Panc1 (cell line): ENCODE results near the gene MORN1. TPM values are rescaled to one million over a fixed set of nuclear protein-coding genes. Genes with fewer than 3 reads are reported as not detected.
A peak's percentile ranks its signal among the peaks of the same experiment; 100 is the strongest.

ENCODE experiments used
- ATAC-seq: fragments of 200-7000 bp; cut with Tn5 transposase; 2 replicates; pipeline ENCODE4 v1.9.1; 2020; ENCODE audit warnings: mild to moderate bottlenecking, moderate library complexity
- BruUV-seq: library from RNA; stranded (reverse); fragments of 400-500 nt; replicated peaks from 2 replicates; lab custom pipeline; 2021; lab: Mats Ljungman, UMichigan
- CTCF ChIA-PET: fragments of 300-600 bp; sonication (Branson Sonifier 250); formaldehyde crosslinking; loops from one replicate; lab custom pipeline; 2022; ENCODE audit warnings: antibody characterized with exemption; lab: Charles Lee
- POLR2A ChIA-PET: fragments of 300-600 bp; sonication (Branson Sonifier 250); formaldehyde crosslinking; loops from one replicate; lab custom pipeline; 2022; ENCODE audit warnings: antibody characterized with exemption; lab: Charles Lee
- DNase-seq: peaks from one replicate; pipeline ENCODE4 v3.0.0-alpha.2; 2010; ENCODE audit warnings: low read depth, low spot score
- H3K27ac ChIP-seq: 2 replicates; pipeline ENCODE4 v1.5.1; 2011; ENCODE audit warnings: mild to moderate bottlenecking, low read length, inconsistent platforms
- H3K27me3 ChIP-seq: fragments of 200-500 bp; sonication (Bioruptor generic); 2 replicates; pipeline ENCODE4 v1.6.0; 2014; ENCODE audit warnings: low read length, inconsistent platforms; ENCODE audit not compliant: control insufficient read depth, insufficient read depth
- H3K36me3 ChIP-seq: fragments of 200-500 bp; sonication (Bioruptor generic); 2 replicates; pipeline ENCODE4 v1.5.1; 2014; ENCODE audit warnings: inconsistent platforms, mild to moderate bottlenecking, low read length, moderate library complexity; ENCODE audit not compliant: control insufficient read depth, insufficient read depth
- H3K4me1 ChIP-seq: 2 replicates; pipeline ENCODE4 v1.5.1; 2011; ENCODE audit warnings: inconsistent platforms, mild to moderate bottlenecking, low read length, moderate library complexity; ENCODE audit not compliant: control insufficient read depth, insufficient read depth
- H3K4me3 ChIP-seq, 2 experiments: 2 replicates each; pipeline ENCODE4 v1.5.1; 2011 to 2012; ENCODE audit warnings: low read depth in 2 of 2, low read length in 2 of 2, mild to moderate bottlenecking in 2 of 2, inconsistent platforms in 1 of 2, moderate library complexity in 1 of 2
- H3K9me3 ChIP-seq: fragments of 200-500 bp; sonication (Bioruptor generic); 2 replicates; pipeline ENCODE4 v1.5.1; 2014; ENCODE audit warnings: low read depth, mild to moderate bottlenecking, inconsistent platforms, low read length, moderate library complexity; ENCODE audit not compliant: control insufficient read depth, insufficient read depth
- POLR2AphosphoS5 ChIP-seq: IDR thresholded peaks from 2 replicates; pipeline ENCODE4 v1.6.1; 2012; ENCODE audit warnings: mild to moderate bottlenecking, low read depth, low read length, moderate library complexity
- REST ChIP-seq, 2 experiments: IDR thresholded peaks; 2 replicates each; pipeline ENCODE4 v1.6.1; 2011 to 2012; ENCODE audit warnings: low read depth in 2 of 2, control low read depth in 1 of 2, low read length in 1 of 2, mild to moderate bottlenecking in 1 of 2, moderate library complexity in 1 of 2; ENCODE audit not compliant: insufficient read depth in 1 of 2
- SIN3A ChIP-seq: IDR thresholded peaks from 2 replicates; pipeline ENCODE4 v1.6.1; 2012; ENCODE audit warnings: low read depth, mild to moderate bottlenecking, low read length, moderate library complexity, borderline replicate concordance; ENCODE audit not compliant: insufficient read depth
- TCF7L2 ChIP-seq: IDR thresholded peaks from 2 replicates; pipeline ENCODE4 v1.6.1; 2011; ENCODE audit warnings: mild to moderate bottlenecking, low read depth, low read length, inconsistent platforms
- in situ Hi-C: cut with HindIII; loops from 2 replicates; pipeline ENCODE4 v1.10.0; 2016; ENCODE audit warnings: low sequenced_read_pairs, low pct_unique_long_range_greater_than_20kb
- intact Hi-C: fragments of 100-400 bp; cut with micrococcal nuclease; formaldehyde crosslinking; loops from one replicate; pipeline ENCODE4 v1.10.0; 2022; ENCODE audit not compliant: unreplicated experiment
- total RNA-seq: library from RNA; stranded (reverse); gene quantifications from one replicate; pipeline ENCODE4 v1.2.1, GENCODE V29; 2021; ENCODE audit not compliant: unreplicated experiment
- TF ChIP-seq, protein P1 (sequence below): fragments of 450-650 bp; IDR thresholded peaks from 2 replicates; pipeline ENCODE4 v1.5.1; 2017; ENCODE audit warnings: mild to moderate bottlenecking

The MORN1 gene
- total RNA-seq, 1 experiment from 2014 or later = 21.3 TPM

DNA sequence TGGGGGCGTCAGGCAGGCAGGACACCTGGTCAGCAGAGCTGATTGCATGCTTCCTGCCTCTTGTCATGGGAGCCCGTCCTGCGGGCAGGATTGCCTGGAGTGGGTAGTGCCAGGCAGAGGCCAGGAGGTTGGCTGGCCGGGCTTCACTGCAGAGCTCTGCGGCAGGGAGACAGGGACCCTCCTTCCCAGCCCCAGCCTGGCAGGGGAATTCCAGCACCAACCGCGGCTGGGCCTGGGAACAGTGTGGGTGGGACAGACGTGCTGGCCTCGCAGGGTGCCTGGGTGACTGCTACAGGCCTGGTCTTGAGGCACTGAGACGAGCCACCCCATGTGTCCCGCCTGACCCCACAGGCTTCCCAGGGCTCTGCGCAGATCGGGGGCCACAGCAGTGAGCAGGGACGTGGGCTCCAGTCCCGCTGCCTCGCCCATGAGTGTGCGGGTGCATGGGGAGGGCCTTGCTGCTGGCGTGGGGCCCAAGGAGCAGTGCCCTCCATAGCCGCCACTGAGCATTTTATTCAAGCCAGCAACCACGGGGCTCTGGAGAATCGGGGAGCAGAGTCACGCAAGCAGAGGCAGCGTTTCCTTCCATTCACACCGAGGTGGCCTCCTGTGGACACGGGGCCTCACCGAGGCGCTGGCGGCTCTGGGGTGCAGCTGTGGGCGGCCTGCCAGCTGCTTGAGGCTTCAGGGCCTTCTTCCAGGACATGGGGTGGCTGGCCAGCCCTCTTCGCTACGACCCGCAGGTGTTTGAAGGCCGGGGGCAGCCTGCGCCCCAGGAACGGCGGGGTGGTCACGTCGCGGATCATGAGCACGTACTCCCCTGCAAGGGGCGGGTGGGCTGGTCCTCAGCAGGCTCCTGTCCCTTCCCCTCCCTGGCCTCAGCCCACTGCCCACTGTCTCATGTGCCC is 70.3 kb downstream of the MORN1 start:
- POLR2A ChIA-PET = no interaction called here
- no TSS peak for BruUV-seq
- in situ Hi-C loops = no loop called here
- no peaks in the 10 kb centered on the region for H3K27me3 ChIP-seq
- peaks cover 12% of the 10 kb centered on the region for H3K4me1 ChIP-seq
- no peak for DNase-seq
- H3K27ac ChIP-seq = no peak overlapping the region
- ATAC-seq = peak; percentile 15
- CTCF ChIA-PET = no interaction called here
- H3K9me3 ChIP-seq = no peaks in the 10 kb centered on the region
- intact Hi-C loops = no loop called here
- TF ChIP-seq POLR2AphosphoS5 = no peak
- TF ChIP-seq TCF7L2 = no peak
- no peak for TF ChIP-seq REST (IDR thresholded peaks at IDR 0.05; ENCODE audit: insufficient read depth in 1 of 2, low read depth in 2 of 2, low read length in 1 of 2)
- TF ChIP-seq SIN3A = no peak
- TF ChIP-seq, protein P1, sequence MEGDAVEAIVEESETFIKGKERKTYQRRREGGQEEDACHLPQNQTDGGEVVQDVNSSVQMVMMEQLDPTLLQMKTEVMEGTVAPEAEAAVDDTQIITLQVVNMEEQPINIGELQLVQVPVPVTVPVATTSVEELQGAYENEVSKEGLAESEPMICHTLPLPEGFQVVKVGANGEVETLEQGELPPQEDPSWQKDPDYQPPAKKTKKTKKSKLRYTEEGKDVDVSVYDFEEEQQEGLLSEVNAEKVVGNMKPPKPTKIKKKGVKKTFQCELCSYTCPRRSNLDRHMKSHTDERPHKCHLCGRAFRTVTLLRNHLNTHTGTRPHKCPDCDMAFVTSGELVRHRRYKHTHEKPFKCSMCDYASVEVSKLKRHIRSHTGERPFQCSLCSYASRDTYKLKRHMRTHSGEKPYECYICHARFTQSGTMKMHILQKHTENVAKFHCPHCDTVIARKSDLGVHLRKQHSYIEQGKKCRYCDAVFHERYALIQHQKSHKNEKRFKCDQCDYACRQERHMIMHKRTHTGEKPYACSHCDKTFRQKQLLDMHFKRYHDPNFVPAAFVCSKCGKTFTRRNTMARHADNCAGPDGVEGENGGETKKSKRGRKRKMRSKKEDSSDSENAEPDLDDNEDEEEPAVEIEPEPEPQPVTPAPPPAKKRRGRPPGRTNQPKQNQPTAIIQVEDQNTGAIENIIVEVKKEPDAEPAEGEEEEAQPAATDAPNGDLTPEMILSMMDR = no peak
- H3K4me3 ChIP-seq = no peak overlapping the region
- no peaks in the 10 kb centered on the region for H3K36me3 ChIP-seq

GRCh38 chr1:2320006-2320405 is 71.3 kb downstream of the MORN1 start:
- no peaks in the 10 kb centered on the region for H3K36me3 ChIP-seq
- TF ChIP-seq, protein P1 = no peak
- no peak for TF ChIP-seq SIN3A
- no peak for TF ChIP-seq REST (IDR thresholded peaks at IDR 0.05; ENCODE audit: insufficient read depth in 1 of 2, low read depth in 2 of 2, low read length in 1 of 2)
- TF ChIP-seq POLR2AphosphoS5 = no peak
- TF ChIP-seq TCF7L2 = no peak
- H3K4me1 ChIP-seq = peaks cover 20% of the 10 kb centered on the region
- ChIA-PET CTCF (no interaction called here), POLR2A (no interaction called here)
- ATAC-seq (no peak), DNase-seq (no peak)
- in situ Hi-C loops (no loop called here), intact Hi-C loops (no loop called here)
- no peak overlapping the region for H3K4me3 ChIP-seq
- no peak overlapping the region for H3K27ac ChIP-seq
- BruUV-seq = no TSS peak
- no peaks in the 10 kb centered on the region for H3K27me3 ChIP-seq
- no peaks in the 10 kb centered on the region for H3K9me3 ChIP-seq
